ENCODE results near the gene BEST2.
"Not testable (repeated sequence)": the region's sequence is repeated elsewhere in the genome, so short reads cannot be mapped to it uniquely, and the experiment has no call there.

Gene BEST2

GRCh38 chr19:12751635-12752034, at the start of gene BEST2:
Gene BEST2, plus strand, starts transcription at chr19:12751791. Its CDS starts 802 bp downstream, at chr19:12752593.
- DNase-seq (ENCODE audit: low read depth in 1 of 2, low spot score in 1 of 2), result no peak

GRCh38 chr19:12703046-12703445, 48.5 kb upstream of the BEST2 start:
- no peak for DNase-seq (ENCODE audit: low read depth in 1 of 2, low spot score in 1 of 2)

GRCh38 chr19:12705169-12705568, 46.4 kb upstream of the BEST2 start:
- DNase-seq (ENCODE audit: low read depth in 1 of 2, low spot score in 1 of 2), result no peak

GRCh38 chr19:12705654-12706331, 45.8 kb upstream of the BEST2 start:
- no peak for DNase-seq (ENCODE audit: low read depth in 1 of 2, low spot score in 1 of 2)

GRCh38 chr19:12706332-12706718, 45.3 kb upstream of the BEST2 start:
- DNase-seq (ENCODE audit: low read depth in 1 of 2, low spot score in 1 of 2), result no peak

- no peak for DNase-seq (ENCODE audit: low read depth in 1 of 2, low spot score in 1 of 2)
These were observed 43.0 kb upstream of the BEST2 start for GRCh38 chr19:12708641-12709040.

- no peak for DNase-seq (ENCODE audit: low read depth in 1 of 2, low spot score in 1 of 2)
These were observed 40.4 kb upstream of the BEST2 start for GRCh38 chr19:12711187-12711586.

- not testable (repeated sequence) for DNase-seq (ENCODE audit: low read depth in 1 of 2, low spot score in 1 of 2)
These were observed 39.5 kb upstream of the BEST2 start for GRCh38 chr19:12712077-12712476.

GRCh38 chr19:12713304-12713703, 38.3 kb upstream of the BEST2 start:
- DNase-seq (ENCODE audit: low read depth in 1 of 2, low spot score in 1 of 2), result not testable (repeated sequence)

GRCh38 chr19:12715102-12715501, 36.5 kb upstream of the BEST2 start:
- no peak for DNase-seq (ENCODE audit: low read depth in 1 of 2, low spot score in 1 of 2)

GRCh38 chr19:12715929-12716328, 35.7 kb upstream of the BEST2 start:
- DNase-seq (ENCODE audit: low read depth in 1 of 2, low spot score in 1 of 2), result no peak

- DNase-seq (ENCODE audit: low read depth in 1 of 2, low spot score in 1 of 2), result no peak
These were observed 31.3 kb upstream of the BEST2 start for GRCh38 chr19:12720296-12720695.

- no peak for DNase-seq (ENCODE audit: low read depth in 1 of 2, low spot score in 1 of 2)
These were observed 30.5 kb upstream of the BEST2 start for GRCh38 chr19:12720851-12721655.

GRCh38 chr19:12721656-12722565, 29.7 kb upstream of the BEST2 start:
- DNase-seq (ENCODE audit: low read depth in 1 of 2, low spot score in 1 of 2), result no peak

- DNase-seq (ENCODE audit: low read depth in 1 of 2, low spot score in 1 of 2), result peak; percentile 83 to 88
These were observed 28.8 kb upstream of the BEST2 start for GRCh38 chr19:12722566-12723380.

GRCh38 chr19:12723381-12723640, 28.3 kb upstream of the BEST2 start:
- no peak for DNase-seq (ENCODE audit: low read depth in 1 of 2, low spot score in 1 of 2)

- DNase-seq (ENCODE audit: low read depth in 1 of 2, low spot score in 1 of 2), result peak in 1 of 2 donors; percentile 36
These were observed 27.8 kb upstream of the BEST2 start, which contains the start of gene TNPO2 for GRCh38 chr19:12723641-12724426. Gene TNPO2, minus strand, starts transcription at chr19:12723932. Its CDS starts 2,955 bp downstream, at chr19:12720977.

- not testable (repeated sequence) for DNase-seq (ENCODE audit: low read depth in 1 of 2, low spot score in 1 of 2)
These were observed 26.0 kb upstream of the BEST2 start for GRCh38 chr19:12725612-12726011.

GRCh38 chr19:12726988-12727316, 24.6 kb upstream of the BEST2 start:
- DNase-seq (ENCODE audit: low read depth in 1 of 2, low spot score in 1 of 2), result no peak

All from activated T-helper 1 cell treated with anti-CD3 and anti-CD28 coated beads, Interleukin-2, amount 50 U/mL, for 16 hours (primary cell).